GM18909 (cell line): ENCODE results near the gene SPEF2.
"Not testable (repeated sequence)": the region's sequence is repeated elsewhere in the genome, so short reads cannot be mapped to it uniquely, and the experiment has no call there.

Source experiments
- ATAC-seq: cut with Tn5 transposase; IDR thresholded peaks from one replicate; pipeline ENCODE4 v1.9.1; 2021; ENCODE audit warnings: mild to moderate bottlenecking; ENCODE audit not compliant: unreplicated experiment, poor library complexity

Gene SPEF2

DNA sequence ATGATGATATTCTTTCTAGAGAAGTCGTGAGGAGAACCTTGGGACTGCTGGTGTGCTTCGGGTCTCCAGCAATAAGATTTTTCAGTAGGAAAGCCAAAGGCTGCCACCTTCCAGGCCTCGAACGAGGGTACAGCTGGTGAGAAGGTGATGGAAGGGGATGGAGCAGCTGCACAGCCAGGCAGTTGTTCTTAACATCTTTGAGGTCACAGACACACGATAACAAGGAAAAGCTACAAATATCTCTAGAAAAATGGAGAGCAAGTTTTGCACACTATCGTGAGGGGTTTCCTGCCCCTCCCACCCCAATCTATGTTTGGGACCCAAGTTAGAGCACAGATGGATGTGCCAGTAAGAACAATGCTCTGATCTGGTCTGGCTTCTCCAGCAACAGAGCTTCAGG is 232.2 kb downstream of the SPEF2 start:
- no peak for ATAC-seq

DNA sequence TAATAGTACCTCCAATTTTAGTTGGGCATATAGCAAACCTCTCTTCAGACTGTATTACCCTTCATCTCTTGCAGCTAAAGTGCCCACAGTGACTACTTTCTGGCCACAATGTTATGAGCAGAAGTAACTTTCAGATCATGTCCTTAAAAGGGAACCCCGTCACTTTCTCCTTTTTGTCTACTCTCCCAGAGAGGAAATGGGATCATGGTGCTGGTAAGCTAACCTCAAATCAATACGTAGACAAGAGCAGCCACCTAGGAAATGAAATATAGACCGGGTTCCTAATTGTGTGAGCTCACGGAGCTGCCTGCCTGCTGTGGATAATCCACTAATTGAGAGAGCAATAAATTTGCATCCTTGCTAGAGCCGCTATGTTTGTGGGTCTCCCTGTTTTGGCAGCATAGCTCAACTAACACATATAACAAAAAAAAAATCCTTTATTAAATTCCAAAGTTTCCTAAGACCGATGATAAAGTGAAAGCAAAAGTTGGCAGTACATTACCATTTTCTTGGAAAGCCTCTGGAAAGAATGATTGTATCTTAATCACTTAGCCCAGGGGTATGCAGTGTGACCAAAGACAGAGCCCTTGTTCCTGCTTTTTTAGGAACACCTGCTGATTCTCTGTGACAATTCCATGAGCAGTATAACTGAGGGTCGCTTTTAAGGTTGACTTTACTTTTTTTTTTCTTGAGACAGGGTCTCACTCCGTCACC is 233.5 kb downstream of the SPEF2 start:
- no peak for ATAC-seq

DNA sequence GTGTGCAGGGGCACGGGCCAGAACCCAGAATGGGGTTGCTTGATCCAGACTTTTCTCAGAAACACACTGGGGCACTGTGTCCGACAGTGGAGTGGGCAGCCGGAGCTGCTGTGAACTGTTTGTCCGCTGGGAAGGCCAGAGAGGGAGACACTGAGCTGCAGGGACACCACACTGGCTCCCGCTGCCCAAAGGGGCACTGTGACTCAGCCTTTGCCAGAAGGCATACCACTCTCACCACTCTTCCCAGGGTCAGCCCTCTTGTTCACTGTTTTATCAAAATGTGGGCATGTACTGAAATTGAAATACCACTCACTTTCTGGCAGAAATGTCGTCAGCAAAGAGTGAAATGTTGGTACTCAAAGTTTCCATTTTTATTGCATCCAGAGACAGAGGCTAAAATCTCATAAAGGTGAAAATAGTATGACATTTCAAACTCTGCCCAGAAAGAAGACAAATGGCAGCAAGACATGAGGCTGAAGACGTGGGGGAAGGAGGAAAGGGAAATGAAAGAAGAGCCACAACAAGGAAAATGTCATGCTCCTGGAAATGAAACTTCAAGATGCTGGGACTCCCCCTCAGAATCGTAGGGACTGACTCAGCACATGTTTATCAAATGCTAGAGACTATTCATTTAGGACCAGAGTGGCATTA is 234.5 kb downstream of the SPEF2 start:
- peak; percentile 55 for ATAC-seq

DNA sequence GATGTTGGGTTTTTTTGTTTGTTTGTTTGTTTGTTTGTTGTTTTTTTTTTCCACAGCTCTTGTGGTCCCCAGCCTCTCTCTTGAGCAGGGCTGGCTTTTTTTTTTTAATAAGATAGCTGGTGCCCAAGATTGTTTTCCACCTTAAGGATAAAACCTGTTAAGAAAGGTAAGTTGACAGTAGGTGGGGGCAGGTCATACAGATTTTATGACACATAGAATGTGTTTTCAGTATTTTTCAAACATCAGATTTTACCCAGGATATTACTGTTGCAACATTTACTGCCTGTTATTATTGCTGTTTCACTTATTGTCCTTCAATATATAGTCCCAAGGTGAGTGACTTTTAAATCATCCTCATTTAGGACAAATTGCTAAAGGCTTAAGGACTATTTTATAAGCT is 235.1 kb downstream of the SPEF2 start:
- ATAC-seq: no peak

DNA sequence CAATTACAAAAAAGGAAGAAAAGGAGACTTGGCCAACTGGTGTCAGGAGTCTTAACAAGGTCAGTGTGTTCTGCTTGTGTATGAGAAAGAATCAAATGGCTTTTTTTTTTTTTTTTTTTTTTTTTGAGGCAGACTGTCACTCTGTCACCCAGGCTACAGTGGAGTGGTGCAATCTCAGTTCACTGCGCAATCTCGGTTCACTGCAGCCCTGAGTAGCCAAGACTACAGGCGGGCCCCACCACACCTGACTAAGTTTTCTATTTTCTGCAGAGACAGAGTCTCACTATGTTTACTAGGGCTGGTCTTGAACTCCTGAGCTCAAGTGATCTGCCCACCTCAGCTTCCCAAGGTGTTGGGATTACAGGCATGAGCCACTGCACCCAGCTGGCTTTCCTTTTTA is 236.0 kb downstream of the SPEF2 start:
- no peak for ATAC-seq

DNA sequence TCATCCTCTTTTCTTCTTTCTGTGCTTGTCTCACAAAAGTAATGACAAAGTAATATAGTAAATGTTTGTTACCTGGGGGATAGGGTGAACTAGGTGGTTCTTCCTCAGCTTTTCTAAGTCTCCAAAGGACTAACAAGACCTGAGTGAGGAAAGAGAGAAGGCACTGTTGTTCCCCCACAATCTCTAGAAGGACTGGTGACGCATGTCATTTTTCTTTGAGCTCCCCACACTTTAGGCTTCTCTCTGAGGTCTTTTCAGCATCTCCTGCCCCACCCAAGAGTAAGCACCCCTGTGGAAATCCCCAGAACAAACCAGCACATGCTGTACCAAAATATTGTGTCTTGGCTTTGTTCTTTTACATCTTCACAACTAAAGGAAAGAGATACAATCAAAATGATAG is 236.6 kb downstream of the SPEF2 start:
- no peak for ATAC-seq

DNA sequence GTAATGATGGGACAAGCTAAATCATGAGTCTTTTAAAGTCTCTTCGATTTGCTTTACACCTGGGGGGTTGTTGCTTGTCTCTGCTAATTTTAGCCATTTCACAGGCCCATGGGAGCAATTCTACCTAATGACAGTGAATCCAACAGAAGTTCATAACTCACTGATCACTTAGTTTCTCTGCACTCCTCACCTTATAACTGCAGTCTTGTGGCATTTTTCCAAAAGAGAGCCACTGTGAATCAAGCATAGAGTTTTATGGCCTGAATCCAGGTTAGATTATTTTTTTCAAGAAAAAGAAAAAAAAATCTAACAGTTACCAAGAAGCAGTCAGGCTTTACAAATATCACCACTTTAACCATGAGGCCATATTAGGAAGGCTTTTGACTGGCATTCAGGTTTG is 237.5 kb downstream of the SPEF2 start:
- no peak for ATAC-seq

DNA sequence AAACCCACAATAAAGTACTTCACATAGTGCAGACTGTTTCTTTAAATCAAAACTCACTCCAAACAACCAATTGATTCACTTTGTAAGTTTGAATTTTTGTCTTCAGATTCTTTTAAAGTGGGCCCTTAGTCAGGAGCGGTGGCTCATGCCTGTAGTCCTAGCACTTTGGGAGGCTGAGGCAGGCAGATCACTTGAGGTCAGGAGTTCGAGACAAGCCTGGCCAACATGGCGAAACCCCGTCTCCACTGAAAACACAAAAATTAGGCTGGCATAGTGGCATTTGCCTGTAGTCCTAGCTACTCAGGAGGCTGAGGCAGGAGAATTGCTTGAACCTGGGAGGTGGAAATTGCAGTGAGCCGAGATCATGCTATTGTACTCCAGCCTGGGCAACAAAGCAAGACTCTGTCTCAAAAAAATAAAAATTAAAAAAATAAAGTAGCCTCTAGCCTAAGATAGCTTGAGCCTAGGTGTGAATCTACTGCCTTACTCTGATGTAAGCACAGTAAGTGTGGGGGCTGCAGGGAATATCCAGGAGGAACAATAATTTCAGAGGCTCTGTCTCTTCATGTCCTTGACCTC is 238.6 kb downstream of the SPEF2 start:
- ATAC-seq: not testable (repeated sequence)

DNA sequence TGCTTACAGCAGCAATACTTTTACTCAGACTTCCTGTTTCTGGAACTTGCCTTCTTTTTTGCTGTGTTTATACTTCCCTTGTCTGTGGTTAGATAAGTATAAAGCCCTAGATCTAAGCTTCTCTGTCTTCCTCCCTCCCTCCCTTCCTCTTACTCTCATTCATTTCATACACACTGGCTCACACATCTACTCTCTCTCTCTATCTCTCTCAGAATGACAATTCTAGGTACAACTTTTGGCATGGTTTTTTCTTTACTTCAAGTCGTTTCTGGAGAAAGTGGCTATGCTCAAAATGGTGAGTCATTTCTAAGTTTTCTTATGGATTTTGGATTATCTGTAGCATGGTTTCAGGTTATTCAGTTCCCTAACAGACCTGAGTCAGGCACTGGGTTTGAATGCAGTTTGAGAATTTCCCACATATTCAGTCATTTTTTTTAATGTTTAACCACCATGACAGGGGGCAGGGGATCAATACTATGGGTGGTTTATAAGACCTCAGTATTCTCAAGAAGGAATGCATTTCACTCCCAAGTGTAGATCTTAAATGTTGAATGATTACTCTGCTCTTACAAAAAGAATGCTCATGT is 239.2 kb downstream of the SPEF2 start, which contains the start of gene IL7R:
TSS of gene IL7R (plus strand) at position 127 of the 587 bp plus-strand sequence. CDS start at position 214, 87 bp downstream.
- ATAC-seq: no peak

DNA sequence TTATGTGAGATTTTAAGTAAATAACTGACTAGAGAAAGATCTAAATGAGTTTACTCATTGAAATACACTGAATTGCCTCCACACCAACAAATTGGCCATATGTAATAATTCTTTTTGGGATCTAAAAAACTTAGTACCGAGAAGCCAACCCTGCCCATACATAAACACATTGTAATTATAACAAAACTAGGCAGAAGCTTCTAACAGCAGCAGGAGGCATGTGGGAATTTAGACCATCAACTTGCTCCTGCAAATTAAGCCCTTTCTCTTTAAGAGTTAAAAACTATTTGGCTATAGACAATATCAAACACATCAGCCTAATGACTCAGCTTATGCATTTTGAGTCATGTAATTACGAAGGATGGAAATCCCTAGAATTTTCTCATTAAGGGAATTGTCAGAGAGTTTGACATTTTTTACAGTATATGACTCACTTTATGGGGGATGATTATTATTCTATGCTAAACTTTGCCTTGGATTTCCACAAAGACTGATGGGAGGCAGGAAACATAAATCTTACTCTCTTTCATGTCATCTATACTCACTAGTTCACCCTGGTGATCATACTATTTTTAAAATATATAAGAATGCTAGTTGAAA is 240.0 kb downstream of the SPEF2 start:
- no peak for ATAC-seq

DNA sequence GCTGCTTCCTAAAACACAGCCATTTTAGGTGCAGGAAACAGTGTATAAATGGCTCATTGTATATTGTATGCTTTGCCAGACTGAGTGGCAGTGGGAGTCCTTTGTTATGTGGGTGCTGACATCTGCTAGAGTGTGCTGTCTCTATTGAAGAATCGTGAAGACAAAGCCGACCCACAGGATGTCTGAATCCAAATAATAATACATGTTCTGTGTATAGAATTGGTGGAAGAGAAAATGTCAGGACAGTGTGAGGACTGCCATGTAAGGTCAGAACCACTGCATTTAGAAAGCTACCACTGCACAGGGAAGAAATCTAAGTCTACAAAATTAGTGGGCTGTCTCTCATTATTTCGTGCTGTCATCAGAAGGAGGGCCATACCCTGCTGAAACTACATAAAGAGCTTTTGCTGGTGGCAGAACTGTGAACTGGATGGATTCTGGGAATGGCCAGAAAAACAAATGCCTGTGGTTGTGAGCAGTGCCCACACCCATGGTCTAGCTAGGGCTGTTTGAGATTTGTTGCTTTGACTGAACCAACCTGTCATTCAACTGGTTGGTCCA is 241.5 kb downstream of the SPEF2 start:
- ATAC-seq: no peak

DNA sequence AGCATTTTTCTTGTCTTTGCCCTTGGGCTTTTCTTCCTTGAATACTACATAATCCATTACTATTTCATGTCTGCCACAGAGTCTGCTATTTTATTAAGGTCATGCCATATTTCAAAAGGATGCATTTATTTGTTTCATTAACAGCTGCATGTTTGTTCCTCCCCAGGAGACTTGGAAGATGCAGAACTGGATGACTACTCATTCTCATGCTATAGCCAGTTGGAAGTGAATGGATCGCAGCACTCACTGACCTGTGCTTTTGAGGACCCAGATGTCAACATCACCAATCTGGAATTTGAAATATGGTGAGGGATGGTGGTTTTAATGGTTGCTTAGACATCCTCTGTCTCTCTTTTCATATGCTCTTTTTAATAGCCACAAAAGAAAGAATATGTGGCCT is 243.0 kb downstream of the SPEF2 start:
- ATAC-seq: no peak

DNA sequence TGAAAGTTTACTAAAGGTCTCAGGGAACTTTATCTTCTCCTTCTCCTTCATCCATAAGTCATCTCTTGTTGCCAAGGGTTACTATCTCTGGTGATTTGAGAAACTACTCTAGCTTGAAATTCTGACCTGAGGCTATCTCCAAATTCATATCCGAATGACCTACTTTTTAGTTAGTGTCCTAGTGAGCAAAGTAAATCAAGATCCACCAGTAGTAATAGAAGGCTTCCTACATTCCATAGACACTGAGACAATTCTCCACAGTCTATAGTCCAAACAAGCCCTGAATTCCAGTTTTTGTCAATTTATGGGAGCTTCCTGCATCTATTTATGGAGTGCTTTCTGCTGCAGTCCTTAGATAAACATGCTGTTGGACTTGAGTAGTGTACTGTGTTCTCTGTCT is 244.1 kb downstream of the SPEF2 start:
- no peak for ATAC-seq

DNA sequence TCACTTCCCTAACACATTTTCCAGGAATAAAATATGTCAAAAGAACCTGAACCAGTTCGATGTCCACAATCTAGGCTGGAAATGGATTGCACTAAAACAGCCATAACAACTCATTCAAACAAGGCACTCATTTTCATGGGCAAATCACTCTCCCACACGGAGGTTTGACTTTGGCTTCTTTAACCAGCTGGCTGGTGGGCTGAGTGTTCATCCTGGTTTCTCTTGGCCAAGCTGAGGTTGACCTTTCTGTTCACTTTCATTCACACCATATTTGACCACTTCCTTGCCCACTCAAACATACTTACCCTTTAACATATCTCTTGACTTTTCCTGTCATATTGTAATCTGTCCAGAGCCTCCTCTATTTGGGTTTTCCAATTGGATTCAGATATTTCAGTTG is 244.5 kb downstream of the SPEF2 start:
- ATAC-seq: no peak

DNA sequence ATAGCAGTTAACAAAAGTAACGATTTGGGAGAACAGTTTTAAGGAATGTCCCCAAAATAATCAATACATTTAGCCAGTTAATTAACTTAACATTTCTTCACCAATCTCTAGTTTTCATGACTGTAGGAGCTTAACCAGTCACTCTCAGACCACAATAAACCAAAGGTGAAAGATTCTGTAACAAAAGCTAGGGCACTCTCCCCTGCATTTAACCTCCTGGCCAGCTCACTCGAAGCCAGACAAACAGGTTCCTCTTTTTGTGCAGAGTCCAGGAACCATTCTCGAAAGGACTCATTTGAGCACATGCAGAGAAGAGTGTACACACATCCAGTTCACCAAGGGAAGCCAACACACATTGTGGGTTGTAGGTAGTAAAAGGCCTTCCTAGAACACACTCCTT is 245.5 kb downstream of the SPEF2 start:
- ATAC-seq: no peak
